A673 (cell line): ENCODE results near the gene C9orf40. TPM values are rescaled to one million over a fixed set of nuclear protein-coding genes. Genes with fewer than 3 reads are reported as not detected.

Source experiments
- BruUV-seq: library from RNA; stranded (reverse); fragments of 400-500 nt; replicated peaks from 2 replicates; lab custom pipeline; 2021; lab: Mats Ljungman, UMichigan
- CTCF ChIA-PET: fragments of 300-600 bp; sonication (Branson Sonifier 250); formaldehyde crosslinking; loops from one replicate; lab custom pipeline; 2022; ENCODE audit warnings: antibody characterized with exemption; lab: Charles Lee
- POLR2A ChIA-PET: fragments of 300-600 bp; sonication (Branson Sonifier 250); formaldehyde crosslinking; loops from one replicate; lab custom pipeline; 2022; ENCODE audit warnings: antibody characterized with exemption; ENCODE audit not compliant: low non-redundant PET; lab: Charles Lee
- DNase-seq: peaks from one replicate; pipeline ENCODE4 v3.0.0-alpha.2; 2015; ENCODE audit warnings: low spot score
- H3K27ac ChIP-seq: fragments of 200-600 bp; sonication (generic); 2 replicates; pipeline ENCODE4 v1.5.1; 2016; ENCODE audit warnings: mixed run types, low read depth, mild to moderate bottlenecking, mixed read lengths, antibody characterized with exemption, low read length; ENCODE audit not compliant: poor library complexity, severe bottlenecking
- H3K27me3 ChIP-seq: fragments of 200-600 bp; sonication (generic); replicated peaks from 2 replicates; pipeline ENCODE4 v1.6.1; 2017; ENCODE audit warnings: mixed run types, low read depth, mild to moderate bottlenecking, mixed read lengths, antibody characterized with exemption, low read length; ENCODE audit not compliant: insufficient read depth, poor library complexity
- H3K36me3 ChIP-seq: fragments of 200-600 bp; sonication (generic); 2 replicates; pipeline ENCODE4 v1.6.1; 2016; ENCODE audit warnings: mixed run types, mild to moderate bottlenecking, mixed read lengths, antibody characterized with exemption, low read length; ENCODE audit not compliant: insufficient read depth, poor library complexity, severe bottlenecking
- H3K4me1 ChIP-seq: fragments of 200-600 bp; sonication (generic); 2 replicates; pipeline ENCODE4 v1.6.1; 2017; ENCODE audit warnings: mixed run types, mild to moderate bottlenecking, mixed read lengths, antibody characterized with exemption, low read length; ENCODE audit not compliant: insufficient read depth, poor library complexity, severe bottlenecking
- H3K4me3 ChIP-seq: fragments of 200-600 bp; sonication (generic); 2 replicates; pipeline ENCODE4 v1.5.1; 2016; ENCODE audit warnings: low read depth, mixed run types, mild to moderate bottlenecking, mixed read lengths, low read length; ENCODE audit not compliant: poor library complexity, severe bottlenecking
- H3K9me3 ChIP-seq: fragments of 200-600 bp; sonication (generic); 2 replicates; pipeline ENCODE4 v1.6.1; 2016; ENCODE audit warnings: mixed run types, low read depth, mild to moderate bottlenecking, mixed read lengths, antibody characterized with exemption, low read length; ENCODE audit not compliant: poor library complexity, severe bottlenecking
- CTCF ChIP-seq: fragments of 300-800, 200-600 bp; sonication (generic); conservative IDR thresholded peaks from 2 replicates; pipeline ENCODE4 v1.5.1; 2017; ENCODE audit warnings: low read depth, mild to moderate bottlenecking, antibody characterized with exemption, low read length, moderate library complexity, mixed read lengths
- EZH2 ChIP-seq: fragments of 200-600 bp; sonication (generic); IDR thresholded peaks from 2 replicates; pipeline ENCODE4 v1.6.1; 2017; ENCODE audit warnings: borderline replicate concordance, low read depth, mild to moderate bottlenecking, mixed read lengths, antibody characterized with exemption, low read length; ENCODE audit not compliant: poor library complexity, severe bottlenecking
- intact Hi-C: fragments of 100-400 bp; cut with micrococcal nuclease; formaldehyde crosslinking; loops from one replicate; pipeline ENCODE4 v1.10.0; 2022; ENCODE audit not compliant: unreplicated experiment
- total RNA-seq: library from RNA; stranded (reverse); gene quantifications from 2 replicates; pipeline ENCODE4 v1.2.3, GENCODE V29; 2021

C9orf40 gene
- total RNA-seq, 1 experiment from 2014 or later = 16.8 TPM

GRCh38 chr9:74908665-74909064 lies 44.0 kb downstream of the C9orf40 start:
- TF ChIP-seq EZH2 (no peak), CTCF (no peak)
- BruUV-seq = no TSS peak
- Histone ChIP-seq H3K36me3 (no peaks in the 10 kb centered on the region), H3K27me3 (no peaks in the 10 kb centered on the region), H3K4me3 (no peak overlapping the region), H3K4me1 (no peaks in the 10 kb centered on the region), H3K27ac (no peak overlapping the region), H3K9me3 (no peaks in the 10 kb centered on the region)
- no peak for DNase-seq
- intact Hi-C loops = no loop called here
- ChIA-PET CTCF (no interaction called here), POLR2A (no interaction called here)

- H3K4me1 ChIP-seq = no peaks in the 10 kb centered on the region
- no peak for TF ChIP-seq EZH2
- no peak for TF ChIP-seq CTCF
Observed at GRCh38 chr9:74907085-74907484, 45.6 kb downstream of the C9orf40 start.

GRCh38 chr9:74901001-74901400 lies 51.7 kb downstream of the C9orf40 start:
- no peaks in the 10 kb centered on the region for H3K9me3 ChIP-seq
- intact Hi-C loops = no loop called here
- H3K27me3 ChIP-seq = no peaks in the 10 kb centered on the region
- no peak overlapping the region for H3K27ac ChIP-seq
- ChIA-PET CTCF (no interaction called here), POLR2A (no interaction called here)
- DNase-seq = no peak
- H3K4me3 ChIP-seq = no peak overlapping the region
- no peak for TF ChIP-seq CTCF
- TF ChIP-seq EZH2 = no peak
- H3K36me3 ChIP-seq = no peaks in the 10 kb centered on the region
- no TSS peak for BruUV-seq
- H3K4me1 ChIP-seq = no peaks in the 10 kb centered on the region

More at GRCh38 chr9:74907085-74907484, 45.6 kb downstream of the C9orf40 start:
- Histone ChIP-seq H3K9me3 (no peaks in the 10 kb centered on the region), H3K27me3 (no peaks in the 10 kb centered on the region), H3K27ac (no peak overlapping the region), H3K36me3 (no peaks in the 10 kb centered on the region), H3K4me3 (no peak overlapping the region)
- ChIA-PET POLR2A (no interaction called here), CTCF (no interaction called here)
- intact Hi-C loops = no loop called here
- DNase-seq = no peak
- BruUV-seq = no TSS peak

Other genes with a start within 250 kb of the C9orf40 start
- gene TRPM6, start 65.0 kb downstream of the C9orf40 start, total RNA-seq = 0.06 TPM in 1 of 2 replicates, not detected in the other
- 14.7 and 17.4 TPM in 2 replicates for gene CARNMT1, start 75.4 kb upstream of the C9orf40 start, total RNA-seq
- gene NMRK1, start 135.2 kb upstream of the C9orf40 start, total RNA-seq = 0.67 and 0.70 TPM in 2 replicates
- gene OSTF1, start 135.6 kb upstream of the C9orf40 start, total RNA-seq = 1.2 and 2.3 TPM in 2 replicates